Stimulated activated naive CD8-positive, alpha-beta T cell treated with anti-CD3 and anti-CD28 coated beads, Interleukin-15, Interleukin-2, amounts not matched to agents 100 ng/mL and 50 ng/mL, for 24 hours (primary cell): ENCODE data around the gene SVOP.
"Not testable (repeated sequence)": the region's sequence is repeated elsewhere in the genome, so short reads cannot be mapped to it uniquely, and the experiment has no call there.

Source experiments
- H3K27ac Mint-ChIP-seq: one replicate; pipeline ENCODE4 v1.8.0; 2021; ENCODE audit warnings: mild to moderate bottlenecking, mixed read lengths
- H3K27me3 Mint-ChIP-seq: one replicate; pipeline ENCODE4 v1.8.0; 2021; ENCODE audit warnings: mixed read lengths
- H3K36me3 Mint-ChIP-seq: one replicate; pipeline ENCODE4 v1.8.0; 2021; ENCODE audit warnings: low read depth, mixed read lengths
- H3K4me1 Mint-ChIP-seq: one replicate; pipeline ENCODE4 v1.8.0; 2021; ENCODE audit warnings: low read depth, mixed read lengths
- H3K4me3 Mint-ChIP-seq: one replicate; pipeline ENCODE4 v1.8.0; 2021; ENCODE audit warnings: mild to moderate bottlenecking, mixed read lengths
- H3K9me3 Mint-ChIP-seq: one replicate; pipeline ENCODE4 v1.8.0; 2021; ENCODE audit warnings: mixed read lengths

Gene SVOP

GRCh38 chr12:108879615-108880254, 141.1 kb downstream of the SVOP start, which contains the start of gene DAO:
DAO (plus strand) TSS chr12:108880092; CDS start chr12:108885007, 4,915 bp downstream.
- Mint-ChIP-seq H3K27ac (no peak within 1 kb of the TSS), H3K27me3 (peaks cover 3% of the 10 kb centered on the region), H3K4me3 (no peak within 1 kb of the TSS), H3K4me1 (peaks cover 3% of the 10 kb centered on the region), H3K9me3 (no peaks in the 10 kb centered on the region), H3K36me3 (no peaks in the 10 kb centered on the region)

GRCh38 chr12:108876550-108876949, 144.3 kb downstream of the SVOP start:
- Mint-ChIP-seq H3K36me3 (no peaks in the 10 kb centered on the region), H3K9me3 (no peaks in the 10 kb centered on the region), H3K4me1 (peaks cover 3% of the 10 kb centered on the region), H3K4me3 (no peak overlapping the region), H3K27me3 (no peaks in the 10 kb centered on the region), H3K27ac (no peak overlapping the region)

GRCh38 chr12:108875682-108876361, 145.0 kb downstream of the SVOP start:
- peaks cover 3% of the 10 kb centered on the region for H3K4me1 Mint-ChIP-seq
- no peaks in the 10 kb centered on the region for H3K36me3 Mint-ChIP-seq
- H3K4me3 Mint-ChIP-seq, result no peak overlapping the region
- H3K9me3 Mint-ChIP-seq, result no peaks in the 10 kb centered on the region
- no peaks in the 10 kb centered on the region for H3K27me3 Mint-ChIP-seq
- H3K27ac Mint-ChIP-seq, result no peak overlapping the region

- Mint-ChIP-seq H3K4me3 (no peak overlapping the region), H3K27me3 (no peaks in the 10 kb centered on the region), H3K36me3 (no peaks in the 10 kb centered on the region), H3K4me1 (peaks cover 3% of the 10 kb centered on the region), H3K9me3 (no peaks in the 10 kb centered on the region), H3K27ac (no peak overlapping the region)
These were observed 145.6 kb downstream of the SVOP start for GRCh38 chr12:108875280-108875679.

- H3K27me3 Mint-ChIP-seq, result no peaks in the 10 kb centered on the region
- no peak overlapping the region for H3K27ac Mint-ChIP-seq
- no peaks in the 10 kb centered on the region for H3K36me3 Mint-ChIP-seq
- H3K4me1 Mint-ChIP-seq, result no peaks in the 10 kb centered on the region
- no peak overlapping the region for H3K4me3 Mint-ChIP-seq
- H3K9me3 Mint-ChIP-seq, result no peaks in the 10 kb centered on the region
These were observed 152.1 kb downstream of the SVOP start for GRCh38 chr12:108868781-108869180.

- H3K36me3 Mint-ChIP-seq, H3K27ac Mint-ChIP-seq, H3K4me3 Mint-ChIP-seq, H3K9me3 Mint-ChIP-seq, H3K27me3 Mint-ChIP-seq, H3K4me1 Mint-ChIP-seq: not testable (repeated sequence)
These were observed 154.8 kb downstream of the SVOP start for GRCh38 chr12:108866083-108866482.

- peaks cover 9% of the 10 kb centered on the region for H3K4me1 Mint-ChIP-seq
- H3K4me3 Mint-ChIP-seq, result no peak overlapping the region
- no peaks in the 10 kb centered on the region for H3K9me3 Mint-ChIP-seq
- H3K27ac Mint-ChIP-seq, result no peak overlapping the region
- H3K27me3 Mint-ChIP-seq, result no peaks in the 10 kb centered on the region
- H3K36me3 Mint-ChIP-seq, result no peaks in the 10 kb centered on the region
These were observed 155.7 kb downstream of the SVOP start for GRCh38 chr12:108865169-108865568.

- no peaks in the 10 kb centered on the region for H3K36me3 Mint-ChIP-seq
- no peaks in the 10 kb centered on the region for H3K27me3 Mint-ChIP-seq
- no peak overlapping the region for H3K27ac Mint-ChIP-seq
- no peak overlapping the region for H3K4me3 Mint-ChIP-seq
- peaks cover 25% of the 10 kb centered on the region for H3K4me1 Mint-ChIP-seq
- no peaks in the 10 kb centered on the region for H3K9me3 Mint-ChIP-seq
These were observed 158.3 kb downstream of the SVOP start for GRCh38 chr12:108862588-108862959.

- no peaks in the 10 kb centered on the region for H3K36me3 Mint-ChIP-seq
- no peaks in the 10 kb centered on the region for H3K27me3 Mint-ChIP-seq
- no peak overlapping the region for H3K4me3 Mint-ChIP-seq
- H3K27ac Mint-ChIP-seq, result no peak overlapping the region
- peaks cover 26% of the 10 kb centered on the region for H3K4me1 Mint-ChIP-seq
- H3K9me3 Mint-ChIP-seq, result no peaks in the 10 kb centered on the region
These were observed 158.8 kb downstream of the SVOP start for GRCh38 chr12:108861878-108862587.

- peaks cover 41% of the 10 kb centered on the region for H3K4me1 Mint-ChIP-seq
- no peak overlapping the region for H3K4me3 Mint-ChIP-seq
- H3K27me3 Mint-ChIP-seq, result no peaks in the 10 kb centered on the region
- H3K27ac Mint-ChIP-seq, result no peak overlapping the region
- H3K9me3 Mint-ChIP-seq, result no peaks in the 10 kb centered on the region
- H3K36me3 Mint-ChIP-seq, result peaks cover 2% of the 10 kb centered on the region
These were observed 160.4 kb downstream of the SVOP start for GRCh38 chr12:108860443-108860842.

- H3K4me1 Mint-ChIP-seq, result peaks cover 47% of the 10 kb centered on the region
- H3K36me3 Mint-ChIP-seq, result peaks cover 7% of the 10 kb centered on the region
- H3K27ac Mint-ChIP-seq, result no peak overlapping the region
- H3K27me3 Mint-ChIP-seq, result no peaks in the 10 kb centered on the region
- no peaks in the 10 kb centered on the region for H3K9me3 Mint-ChIP-seq
- H3K4me3 Mint-ChIP-seq, result no peak overlapping the region
These were observed 161.0 kb downstream of the SVOP start for GRCh38 chr12:108859923-108860291.

- not testable (repeated sequence) for H3K9me3 Mint-ChIP-seq, H3K36me3 Mint-ChIP-seq, H3K27me3 Mint-ChIP-seq
- Mint-ChIP-seq H3K27ac (peak overlapping the region; percentile 77), H3K4me3 (peak overlapping the region; percentile 82), H3K4me1 (peaks cover 53% of the 10 kb centered on the region)
These were observed 161.5 kb downstream of the SVOP start for GRCh38 chr12:108859141-108859922.

GRCh38 chr12:108858311-108859074, 162.4 kb downstream of the SVOP start:
- Mint-ChIP-seq H3K4me1 (peaks cover 60% of the 10 kb centered on the region), H3K4me3 (peak overlapping the region; percentile 82), H3K27me3 (no peaks in the 10 kb centered on the region), H3K9me3 (no peaks in the 10 kb centered on the region), H3K36me3 (peaks cover 15% of the 10 kb centered on the region), H3K27ac (peak overlapping the region; percentile 87)
